Measurements from ENCODE around the gene ACYP1. TPM values are rescaled to one million over a fixed set of nuclear protein-coding genes. Genes with fewer than 3 reads are reported as not detected.

ACYP1 gene
- total RNA-seq, 1 experiment from 2014 or later: 30.0 TPM

GRCh38 chr14:75040507-75040906 lies 23.3 kb downstream of the ACYP1 start:
- H3K36me3 ChIP-seq (replicated peaks; ENCODE audit: control insufficient read depth, insufficient read depth, low read length): peaks cover 4% of the 10 kb centered on the region
- H3K27me3 ChIP-seq (ENCODE audit: control insufficient read depth, insufficient read depth, low read length): no peaks in the 10 kb centered on the region
- H3K4me3 ChIP-seq (ENCODE audit: insufficient read depth, low read depth, low read length): no peak overlapping the region
- DNase-seq: no peak

GRCh38 chr14:75032939-75033338 lies 30.9 kb downstream of the ACYP1 start:
- Histone ChIP-seq H3K36me3 (replicated peaks; ENCODE audit: control insufficient read depth, insufficient read depth, low read length) (peaks cover 5% of the 10 kb centered on the region), H3K27me3 (ENCODE audit: control insufficient read depth, insufficient read depth, low read length) (no peaks in the 10 kb centered on the region), H3K4me3 (ENCODE audit: insufficient read depth, low read depth, low read length) (no peak overlapping the region)
- DNase-seq: no peak

GRCh38 chr14:75030147-75030546 lies 33.7 kb downstream of the ACYP1 start:
- Histone ChIP-seq H3K27me3 (ENCODE audit: control insufficient read depth, insufficient read depth, low read length) (no peaks in the 10 kb centered on the region), H3K36me3 (replicated peaks; ENCODE audit: control insufficient read depth, insufficient read depth, low read length) (peaks cover 2% of the 10 kb centered on the region), H3K4me3 (ENCODE audit: insufficient read depth, low read depth, low read length) (no peak overlapping the region)
- DNase-seq: no peak

GRCh38 chr14:75025876-75026275 lies 37.9 kb downstream of the ACYP1 start:
- no peak for DNase-seq
- H3K36me3 ChIP-seq (replicated peaks; ENCODE audit: control insufficient read depth, insufficient read depth, low read length): peaks cover 7% of the 10 kb centered on the region
- H3K27me3 ChIP-seq (ENCODE audit: control insufficient read depth, insufficient read depth, low read length): no peaks in the 10 kb centered on the region
- no peak overlapping the region for H3K4me3 ChIP-seq (ENCODE audit: insufficient read depth, low read depth, low read length)

- peaks cover 5% of the 10 kb centered on the region for H3K36me3 ChIP-seq (replicated peaks; ENCODE audit: control insufficient read depth, insufficient read depth, low read length)
- no peak overlapping the region for H3K4me3 ChIP-seq (ENCODE audit: insufficient read depth, low read depth, low read length)
- no peak for DNase-seq
- H3K27me3 ChIP-seq (ENCODE audit: control insufficient read depth, insufficient read depth, low read length): no peaks in the 10 kb centered on the region
Observed at GRCh38 chr14:75025082-75025481, 38.7 kb downstream of the ACYP1 start.

GRCh38 chr14:75023108-75023507 lies 40.7 kb downstream of the ACYP1 start:
- no peak overlapping the region for H3K4me3 ChIP-seq (ENCODE audit: insufficient read depth, low read depth, low read length)
- DNase-seq: no peak
- H3K27me3 ChIP-seq (ENCODE audit: control insufficient read depth, insufficient read depth, low read length): no peaks in the 10 kb centered on the region
- H3K36me3 ChIP-seq (replicated peaks; ENCODE audit: control insufficient read depth, insufficient read depth, low read length): peaks cover 7% of the 10 kb centered on the region

- no peak overlapping the region for H3K4me3 ChIP-seq (ENCODE audit: insufficient read depth, low read depth, low read length)
- H3K36me3 ChIP-seq (replicated peaks; ENCODE audit: control insufficient read depth, insufficient read depth, low read length): peaks cover 8% of the 10 kb centered on the region
- no peaks in the 10 kb centered on the region for H3K27me3 ChIP-seq (ENCODE audit: control insufficient read depth, insufficient read depth, low read length)
- DNase-seq: peak; percentile 62
Observed at GRCh38 chr14:75022655-75023054, 41.2 kb downstream of the ACYP1 start.

GRCh38 chr14:75018694-75019093 lies 45.1 kb downstream of the ACYP1 start:
- DNase-seq: no peak
- Histone ChIP-seq H3K36me3 (replicated peaks; ENCODE audit: control insufficient read depth, insufficient read depth, low read length) (peaks cover 16% of the 10 kb centered on the region), H3K27me3 (ENCODE audit: control insufficient read depth, insufficient read depth, low read length) (no peaks in the 10 kb centered on the region), H3K4me3 (ENCODE audit: insufficient read depth, low read depth, low read length) (no peak overlapping the region)

GRCh38 chr14:75016815-75017214 lies 47.0 kb downstream of the ACYP1 start:
- peaks cover 11% of the 10 kb centered on the region for H3K36me3 ChIP-seq (replicated peaks; ENCODE audit: control insufficient read depth, insufficient read depth, low read length)
- no peaks in the 10 kb centered on the region for H3K27me3 ChIP-seq (ENCODE audit: control insufficient read depth, insufficient read depth, low read length)
- no peak overlapping the region for H3K4me3 ChIP-seq (ENCODE audit: insufficient read depth, low read depth, low read length)
- no peak for DNase-seq

- Histone ChIP-seq H3K36me3 (replicated peaks; ENCODE audit: control insufficient read depth, insufficient read depth, low read length) (peaks cover 11% of the 10 kb centered on the region), H3K4me3 (ENCODE audit: insufficient read depth, low read depth, low read length) (no peak overlapping the region), H3K27me3 (ENCODE audit: control insufficient read depth, insufficient read depth, low read length) (no peaks in the 10 kb centered on the region)
- no peak for DNase-seq
Observed at GRCh38 chr14:75015496-75015895, 48.3 kb downstream of the ACYP1 start.

- H3K4me3 ChIP-seq (ENCODE audit: insufficient read depth, low read depth, low read length): no peak overlapping the region
- peaks cover 17% of the 10 kb centered on the region for H3K36me3 ChIP-seq (replicated peaks; ENCODE audit: control insufficient read depth, insufficient read depth, low read length)
- DNase-seq: no peak
Observed at GRCh38 chr14:75013290-75013689, 50.5 kb downstream of the ACYP1 start.

GRCh38 chr14:75011356-75011994 lies 52.3 kb downstream of the ACYP1 start:
- Histone ChIP-seq H3K27me3 (ENCODE audit: control insufficient read depth, insufficient read depth, low read length) (no peaks in the 10 kb centered on the region), H3K36me3 (replicated peaks; ENCODE audit: control insufficient read depth, insufficient read depth, low read length) (peaks cover 21% of the 10 kb centered on the region), H3K4me3 (ENCODE audit: insufficient read depth, low read depth, low read length) (no peak overlapping the region)
- DNase-seq: no peak

More at GRCh38 chr14:75013290-75013689, 50.5 kb downstream of the ACYP1 start:
- H3K27me3 ChIP-seq (ENCODE audit: control insufficient read depth, insufficient read depth, low read length): no peaks in the 10 kb centered on the region

GRCh38 chr14:75010472-75011093 lies 53.2 kb downstream of the ACYP1 start:
- H3K36me3 ChIP-seq (replicated peaks; ENCODE audit: control insufficient read depth, insufficient read depth, low read length): peaks cover 27% of the 10 kb centered on the region
- no peak overlapping the region for H3K4me3 ChIP-seq (ENCODE audit: insufficient read depth, low read depth, low read length)
- DNase-seq: no peak
- H3K27me3 ChIP-seq (ENCODE audit: control insufficient read depth, insufficient read depth, low read length): no peaks in the 10 kb centered on the region

GRCh38 chr14:75009176-75009575 lies 54.6 kb downstream of the ACYP1 start:
- H3K36me3 ChIP-seq (replicated peaks; ENCODE audit: control insufficient read depth, insufficient read depth, low read length): peaks cover 26% of the 10 kb centered on the region
- H3K27me3 ChIP-seq (ENCODE audit: control insufficient read depth, insufficient read depth, low read length): no peaks in the 10 kb centered on the region
- H3K4me3 ChIP-seq (ENCODE audit: insufficient read depth, low read depth, low read length): no peak overlapping the region
- no peak for DNase-seq

GRCh38 chr14:75005357-75005756 lies 58.5 kb downstream of the ACYP1 start:
- no peaks in the 10 kb centered on the region for H3K27me3 ChIP-seq (ENCODE audit: control insufficient read depth, insufficient read depth, low read length)
- DNase-seq: no peak
- peaks cover 25% of the 10 kb centered on the region for H3K36me3 ChIP-seq (replicated peaks; ENCODE audit: control insufficient read depth, insufficient read depth, low read length)
- no peak overlapping the region for H3K4me3 ChIP-seq (ENCODE audit: insufficient read depth, low read depth, low read length)
